Activated T-cell treated with anti-CD3 and anti-CD28 coated beads for 4 hours (primary cell): ENCODE measurements around the gene MEF2D.

Experiments
- DNase-seq: peaks from one replicate; pipeline ENCODE4 v3.0.0-alpha.2; 2020

Gene MEF2D

DNA sequence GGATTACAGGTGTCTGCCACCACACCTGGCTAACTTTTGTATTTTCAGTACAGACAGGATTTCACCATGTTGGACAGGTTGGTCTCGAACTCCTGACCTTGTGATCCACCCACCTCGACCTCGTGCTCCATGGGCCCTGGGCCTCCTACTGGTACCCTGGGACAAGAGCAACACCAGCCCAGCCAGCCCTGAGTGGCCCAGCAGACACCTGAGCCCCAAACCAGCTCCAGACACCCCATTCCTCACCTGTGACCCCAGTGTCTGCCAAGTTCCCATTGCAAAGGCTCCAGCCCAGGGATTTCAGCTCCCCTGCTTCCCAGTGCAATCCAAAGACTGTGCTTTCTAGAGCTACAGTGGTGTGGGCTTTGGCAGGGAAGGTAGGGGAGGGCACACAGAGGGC is 14.6 kb downstream of the MEF2D start:
- no peak for DNase-seq

DNA sequence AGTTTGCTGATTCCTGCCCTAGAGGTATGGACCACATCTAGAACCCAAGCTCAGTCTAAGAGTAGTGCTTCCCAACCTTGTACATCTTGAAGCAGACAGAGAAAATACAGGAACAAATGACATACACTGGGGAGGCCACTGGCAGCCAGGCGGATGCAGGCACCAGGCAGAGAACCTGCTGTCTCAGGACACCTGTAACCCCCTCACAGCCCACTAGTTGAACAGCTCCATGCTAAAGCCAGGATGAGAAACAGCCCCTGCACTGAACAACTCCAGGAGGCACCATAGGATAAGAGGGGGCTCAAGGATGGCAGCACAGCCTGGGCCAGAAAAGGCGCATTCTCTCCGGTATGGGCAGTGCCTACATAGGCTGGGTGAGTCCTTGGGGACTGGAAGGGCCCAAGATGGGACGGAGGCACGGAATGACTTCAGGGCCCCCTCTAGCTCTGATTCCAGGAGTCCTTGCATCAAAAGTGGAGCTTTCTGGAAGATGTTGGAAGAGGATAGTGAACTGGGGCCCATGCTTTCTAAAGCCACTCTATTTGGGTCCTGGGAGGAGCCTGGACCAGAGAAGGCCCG is 16.0 kb downstream of the MEF2D start:
- DNase-seq = no peak

DNA sequence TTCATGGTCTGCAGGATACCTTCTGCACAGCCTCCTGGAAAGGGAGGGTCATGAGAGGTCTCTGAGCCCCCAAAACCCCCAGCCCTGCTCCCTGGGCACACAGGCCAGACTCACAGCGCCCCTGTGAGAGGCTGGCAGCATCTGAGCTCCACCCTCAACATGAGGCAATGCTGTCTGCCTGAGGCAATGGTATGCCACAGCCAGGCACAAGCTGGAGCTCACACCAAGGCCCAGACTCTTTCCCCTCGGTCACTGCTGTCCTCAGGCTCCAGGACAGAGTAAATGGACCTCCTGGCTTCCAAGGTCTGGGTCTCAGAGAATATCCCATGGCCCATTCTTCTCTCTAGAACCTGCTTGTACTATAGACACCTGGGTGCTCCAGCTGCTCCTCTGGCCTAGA is 17.2 kb downstream of the MEF2D start:
- no peak for DNase-seq

DNA sequence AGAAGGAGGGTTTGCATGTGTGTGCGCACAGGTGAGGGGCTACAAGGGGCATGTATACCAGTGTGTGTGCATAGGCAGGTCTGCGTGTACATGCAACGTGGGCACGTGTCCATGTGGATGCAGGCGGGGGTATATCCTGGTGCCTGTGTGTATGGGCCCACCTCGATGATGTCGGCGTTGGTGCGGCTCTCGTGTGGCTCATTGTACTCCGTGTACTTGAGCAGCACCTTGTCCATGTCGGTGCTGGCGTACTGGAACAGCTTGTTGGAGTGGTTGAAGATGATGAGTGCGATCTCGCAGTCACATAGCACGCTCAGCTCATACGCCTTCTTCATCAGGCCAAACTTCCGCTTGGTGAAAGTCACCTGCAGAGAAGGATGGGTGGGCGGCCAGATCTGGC is 18.3 kb downstream of the MEF2D start:
- DNase-seq = no peak

DNA sequence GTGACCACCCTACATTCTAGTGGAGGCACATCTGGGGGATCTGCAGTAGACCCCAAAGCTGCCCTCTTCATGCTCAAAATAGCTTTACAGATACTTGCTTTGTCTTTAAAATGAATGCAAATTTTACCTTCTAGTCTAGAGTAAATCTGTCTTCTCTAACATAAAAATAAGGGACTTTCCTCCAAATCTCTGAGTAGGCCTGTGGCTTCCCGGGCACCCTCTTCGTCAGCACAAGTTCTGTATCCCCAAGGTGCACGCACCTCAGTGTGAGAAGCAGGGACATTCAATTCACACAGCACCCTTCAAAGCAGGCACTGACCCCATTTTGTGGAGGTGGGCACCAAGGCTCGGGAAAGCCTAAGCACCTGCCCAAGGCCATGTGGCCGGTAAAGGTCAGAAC is 19.0 kb downstream of the MEF2D start:
- DNase-seq = no peak

DNA sequence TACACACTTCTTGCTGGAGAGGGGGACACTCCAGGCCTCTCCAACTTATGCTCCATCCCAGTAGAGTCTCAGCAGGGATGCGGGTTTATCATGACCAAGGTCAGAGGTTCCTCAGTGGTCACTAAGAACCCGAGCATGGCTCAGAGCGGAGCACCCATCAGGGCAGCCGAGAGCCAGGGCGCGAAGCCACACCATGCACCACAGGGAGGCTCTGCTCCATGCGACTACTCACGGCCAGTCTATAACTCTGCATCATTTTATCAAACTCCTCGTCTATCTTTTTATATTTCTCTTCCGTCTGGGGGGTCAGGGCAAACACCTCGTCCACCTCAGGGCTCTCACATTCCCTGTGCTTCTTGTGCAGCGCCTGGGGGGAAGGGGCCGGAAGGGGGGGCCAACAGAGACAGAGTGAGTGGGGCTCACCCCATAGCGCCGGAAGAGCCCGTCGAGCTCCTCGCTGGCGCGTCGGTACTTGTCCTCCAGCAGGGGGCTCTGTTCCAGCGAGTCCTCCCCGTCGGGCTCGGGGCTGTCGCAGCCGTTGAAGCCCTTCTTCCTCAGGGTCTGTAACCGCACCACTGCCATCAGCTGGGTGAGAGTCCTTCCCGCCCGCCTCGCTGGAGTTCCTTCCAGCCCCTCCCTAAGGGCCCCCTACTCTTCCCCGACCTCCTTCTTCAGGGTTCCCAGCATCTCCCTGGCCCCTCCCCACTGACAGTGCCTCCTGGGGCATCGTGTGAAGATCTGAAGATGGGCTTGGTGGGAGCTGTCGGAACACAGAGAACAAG is 20.0 kb downstream of the MEF2D start:
- peak; percentile 71 for DNase-seq

DNA sequence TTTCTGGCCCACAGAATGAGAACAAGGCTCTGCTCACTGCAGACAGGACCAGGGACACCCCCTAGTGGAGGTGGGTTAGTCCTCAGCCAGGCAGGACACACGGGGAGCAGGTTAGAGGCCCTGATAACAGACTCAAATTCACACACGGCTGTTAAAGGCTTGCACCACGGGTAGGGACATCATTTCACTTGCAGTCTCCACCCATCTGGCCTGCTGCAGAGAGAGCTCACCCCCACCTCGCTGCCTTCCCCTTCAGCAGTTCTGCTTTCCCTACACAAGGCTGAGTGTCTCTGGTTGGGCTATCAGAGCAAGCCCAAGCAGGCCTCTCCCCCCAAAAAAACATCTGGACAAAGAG is 20.6 kb downstream of the MEF2D start:
- DNase-seq = no peak

DNA sequence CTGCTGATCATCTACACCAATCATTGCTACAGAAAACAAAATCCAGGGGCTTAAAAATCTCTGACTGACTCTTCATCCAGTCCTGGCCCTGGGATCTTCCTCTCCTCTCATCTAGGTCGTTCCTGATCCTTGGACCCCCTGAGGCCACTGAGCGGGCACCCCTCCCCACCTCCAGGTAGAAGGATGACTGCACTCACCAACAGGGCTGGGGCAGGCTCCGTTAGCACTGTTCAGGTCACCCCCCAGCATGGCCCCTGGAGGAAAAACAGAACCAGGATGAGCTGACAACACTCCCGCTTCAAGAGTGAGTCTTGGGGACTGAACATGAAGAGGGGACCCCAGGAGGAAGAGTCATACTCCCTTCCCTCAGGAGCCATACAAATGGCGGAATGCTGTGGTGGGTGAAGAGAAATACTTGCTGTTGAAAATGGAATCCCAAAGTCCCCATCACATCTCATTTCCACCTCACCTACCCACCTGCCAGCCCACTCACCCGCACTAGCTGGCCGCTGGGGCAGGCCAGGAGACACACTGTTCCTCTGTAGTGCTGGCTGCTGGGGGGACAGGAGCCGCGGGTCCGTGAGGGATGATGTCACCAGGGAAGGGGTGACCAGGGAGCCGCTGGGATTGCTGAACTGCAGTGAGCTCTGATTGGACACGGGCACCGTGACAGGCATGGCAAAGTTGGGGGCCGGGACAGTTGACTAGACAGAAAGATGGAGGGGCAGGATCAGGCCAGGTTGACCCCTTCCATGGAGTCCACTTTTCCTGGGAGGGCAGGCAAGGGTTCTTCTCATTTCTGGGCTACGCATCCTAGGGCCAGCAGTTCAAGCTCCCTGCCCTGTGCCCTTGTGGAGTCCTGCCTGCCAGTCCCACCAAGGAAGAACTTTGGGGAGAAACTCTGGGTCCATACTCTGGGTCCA is 21.2 kb downstream of the MEF2D start:
- no peak for DNase-seq

DNA sequence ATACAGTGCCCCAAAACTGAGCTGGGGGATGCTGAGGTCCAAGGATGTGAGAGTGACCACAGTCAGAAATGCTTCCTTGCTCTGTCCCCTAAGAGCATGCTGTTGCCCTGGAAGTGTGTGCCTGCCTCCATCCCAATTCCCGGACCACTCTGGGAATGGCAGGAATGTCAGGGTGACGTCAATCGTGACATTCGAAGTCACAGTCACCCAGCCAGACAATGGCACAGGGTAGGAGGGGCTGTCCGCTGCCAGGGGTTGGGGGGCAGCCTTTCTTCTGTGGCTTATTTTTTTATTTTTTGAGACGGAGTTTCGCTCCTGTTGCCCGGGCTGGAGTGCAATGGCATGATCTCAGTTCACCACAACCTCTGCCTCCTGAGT is 22.3 kb downstream of the MEF2D start:
- no peak for DNase-seq

DNA sequence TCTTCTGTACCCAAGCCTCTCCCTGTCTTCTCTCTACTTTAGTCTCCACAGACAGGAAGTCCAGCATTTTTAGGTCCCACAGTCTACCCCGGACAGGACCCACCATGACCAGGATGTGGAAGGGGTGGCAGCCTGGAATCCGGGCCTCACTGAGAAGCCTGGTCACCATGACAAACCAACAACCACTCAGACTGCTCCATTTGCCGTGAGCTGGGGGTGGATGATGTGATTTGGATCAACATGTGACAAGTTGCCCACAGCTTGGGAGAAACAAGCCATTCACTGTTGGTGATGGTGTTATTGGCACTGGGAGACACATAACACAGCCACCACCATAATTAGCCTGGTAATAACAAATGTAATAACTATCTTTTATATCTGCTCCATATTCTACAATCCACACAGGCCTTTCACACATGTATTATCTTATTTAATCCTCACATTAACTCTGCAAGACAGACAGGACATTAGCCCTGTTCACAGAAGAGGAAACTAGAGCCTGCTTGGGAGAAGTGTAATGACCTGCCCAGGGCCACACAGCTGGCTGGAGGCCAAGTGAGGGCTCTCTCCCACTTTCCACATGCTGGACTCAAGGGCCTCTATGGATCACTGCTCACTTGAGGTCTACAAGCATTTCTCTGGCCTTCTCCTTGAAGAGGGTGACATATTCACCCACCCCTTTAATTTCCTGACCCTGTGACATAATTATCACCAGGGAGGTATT is 22.9 kb downstream of the MEF2D start:
- DNase-seq = no peak

DNA sequence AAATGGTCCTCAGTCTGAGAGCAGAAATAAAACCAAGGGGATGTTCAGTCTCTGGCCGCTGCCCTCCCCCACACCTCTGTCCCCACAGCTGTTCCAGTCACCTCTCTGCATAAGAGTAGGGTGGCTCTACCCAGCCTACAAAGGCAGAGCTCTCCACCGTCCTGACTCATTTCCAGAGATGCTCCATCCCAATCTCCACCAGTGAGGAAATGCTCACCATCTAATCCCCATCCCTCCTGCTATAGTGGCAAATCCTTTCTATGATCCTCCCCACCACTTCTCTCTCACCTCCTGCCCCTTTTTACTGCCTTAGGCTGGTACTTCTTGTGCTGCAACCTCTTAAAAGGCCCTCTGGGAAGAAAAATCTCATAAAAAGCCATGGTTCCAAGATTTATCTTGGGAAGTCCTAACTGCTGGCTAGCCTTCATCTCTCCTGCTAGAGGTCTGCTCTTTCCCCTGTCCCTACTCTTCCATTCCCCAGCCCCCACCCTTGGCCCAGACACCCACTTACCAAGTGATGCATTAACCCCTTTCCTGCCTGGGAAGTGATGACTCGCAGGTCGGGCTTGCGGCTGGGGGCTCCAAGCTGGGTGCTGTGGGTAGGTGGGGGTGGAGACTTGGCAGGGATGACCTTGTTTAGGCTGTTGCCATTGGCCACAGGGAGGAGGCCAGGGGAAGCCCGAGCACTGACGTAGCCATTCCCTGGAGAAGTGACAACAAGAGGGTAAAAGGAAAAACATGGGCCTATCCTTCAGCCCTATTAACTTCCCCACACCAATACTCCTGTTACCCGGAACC is 23.9 kb downstream of the MEF2D start:
- DNase-seq = no peak

DNA sequence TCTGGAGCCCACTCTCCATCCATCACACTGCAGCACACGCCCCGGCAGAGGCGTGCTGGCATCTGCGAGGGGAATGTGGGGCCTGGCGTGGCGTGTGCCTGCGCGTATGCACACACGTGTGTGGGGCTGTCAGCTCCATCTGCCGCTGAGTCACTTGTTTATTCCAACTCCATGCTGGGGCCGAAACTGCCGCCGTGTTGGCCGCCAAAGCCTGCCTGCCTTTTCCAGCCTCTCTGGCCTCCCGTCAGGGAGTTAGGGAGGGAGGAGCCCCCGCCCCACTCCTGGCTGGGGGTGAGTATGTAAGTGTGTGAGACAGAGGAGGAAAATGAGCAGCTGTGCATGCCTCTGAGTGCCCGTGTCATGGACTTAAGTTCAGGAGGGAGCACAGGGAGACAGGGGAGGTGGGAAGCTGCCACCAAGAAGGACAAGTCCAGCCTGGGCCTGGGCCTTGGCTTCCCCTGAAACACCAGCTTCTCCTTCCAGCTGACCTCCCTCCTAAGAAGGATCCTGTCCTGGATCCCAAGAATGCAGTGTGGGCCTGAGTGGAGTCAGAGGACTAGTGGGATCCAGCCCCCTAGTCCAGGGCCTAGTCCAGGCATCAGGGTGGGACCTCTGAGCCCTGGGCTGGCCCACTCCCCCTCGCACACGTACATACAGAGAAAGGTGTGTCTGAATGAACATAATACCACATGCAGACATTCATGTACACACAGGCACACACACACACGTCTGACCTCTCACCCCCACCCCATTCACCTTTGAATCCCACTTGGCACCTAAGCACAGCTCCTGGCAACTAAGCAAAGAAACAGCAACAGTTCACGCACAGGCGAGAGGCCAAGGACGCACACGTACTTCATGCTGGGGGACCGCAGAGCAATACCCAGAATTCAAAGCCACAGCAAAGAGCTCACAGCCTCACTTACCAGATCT is 24.7 kb downstream of the MEF2D start:
- no peak for DNase-seq

DNA sequence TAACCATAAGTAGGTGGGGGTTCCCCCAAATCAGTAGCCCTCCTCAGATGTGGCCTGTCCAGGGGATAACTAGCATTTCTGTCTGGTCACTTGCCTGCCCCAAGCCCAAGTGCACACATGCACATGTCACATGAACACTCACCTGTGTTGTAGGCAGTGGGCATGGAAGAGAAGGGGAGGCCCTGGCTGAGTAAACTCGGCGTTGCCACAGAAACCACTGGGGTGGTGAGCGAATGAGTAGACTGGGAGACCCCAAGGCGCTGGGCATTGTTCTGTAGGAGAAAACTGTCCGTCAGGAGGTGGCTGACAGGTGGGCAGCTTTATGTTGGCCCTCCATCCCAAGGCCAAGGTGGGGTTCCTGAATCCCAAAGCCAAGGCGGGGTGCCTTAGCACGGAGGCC is 25.6 kb downstream of the MEF2D start:
- DNase-seq = no peak

DNA sequence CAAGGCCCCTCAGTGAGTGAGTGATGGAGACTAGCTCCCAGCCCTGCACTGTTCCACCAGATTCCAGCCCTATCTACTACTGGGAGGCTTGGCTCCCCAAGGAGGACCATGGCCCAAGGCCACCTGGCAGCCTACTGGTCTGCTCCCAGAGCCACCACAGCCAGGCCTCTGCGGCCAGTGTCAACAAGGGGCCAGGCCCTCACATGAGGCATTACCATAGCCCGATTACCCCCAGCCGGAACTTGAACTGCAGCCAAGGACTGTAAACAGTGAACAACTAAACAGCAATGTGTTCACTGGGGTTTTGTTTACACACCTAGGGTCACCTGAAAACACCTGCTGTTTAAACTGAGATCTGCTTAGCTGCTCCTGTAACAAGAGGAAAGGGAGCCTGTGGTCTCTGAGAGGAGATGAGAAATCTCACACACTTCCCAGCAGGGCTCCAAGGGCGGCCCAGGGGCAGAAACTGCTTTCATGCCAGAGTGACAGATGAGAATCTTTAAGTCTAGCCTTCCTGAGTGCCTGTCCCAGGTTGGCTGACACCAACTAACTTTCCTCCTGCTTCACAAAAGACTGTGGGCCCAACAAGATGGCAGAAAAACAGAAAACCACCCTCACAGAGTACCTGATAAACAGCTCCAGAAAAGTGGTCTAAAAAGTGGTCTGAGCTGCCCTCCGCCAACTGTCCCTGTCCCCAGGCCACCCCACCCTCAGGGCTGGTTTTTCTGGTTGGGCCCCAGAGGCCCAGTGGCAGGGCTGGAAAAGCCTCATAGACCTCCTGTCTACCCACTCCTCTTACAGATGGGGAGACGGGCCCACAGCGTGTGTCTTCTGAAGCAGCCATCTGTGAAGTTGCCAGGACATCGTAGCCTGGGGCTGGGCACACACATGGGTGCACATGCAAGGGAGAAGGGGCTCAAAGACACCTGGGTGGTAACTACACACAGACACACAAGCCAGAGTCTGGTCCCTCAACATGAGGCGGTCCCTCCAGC is 28.8 kb downstream of the MEF2D start:
- no peak for DNase-seq

DNA sequence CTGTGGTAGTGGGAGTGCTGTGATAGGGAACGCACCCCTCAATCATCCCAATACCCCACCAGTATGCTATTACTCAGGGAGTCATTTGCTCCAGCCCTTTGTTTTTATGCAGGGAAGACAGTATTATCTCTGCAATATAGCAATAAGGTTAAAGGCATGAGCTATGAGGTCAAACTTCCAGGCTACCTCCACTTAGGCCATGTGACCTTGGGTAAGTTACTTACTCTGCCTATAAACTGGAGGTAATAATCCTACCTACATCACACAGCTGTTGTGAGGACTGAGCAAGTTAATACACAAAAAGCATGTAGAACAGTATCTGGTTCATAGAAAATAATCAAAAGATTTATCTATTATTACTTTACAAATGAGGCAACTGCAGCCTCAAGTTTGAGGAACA is 30.1 kb downstream of the MEF2D start:
- DNase-seq = no peak

DNA sequence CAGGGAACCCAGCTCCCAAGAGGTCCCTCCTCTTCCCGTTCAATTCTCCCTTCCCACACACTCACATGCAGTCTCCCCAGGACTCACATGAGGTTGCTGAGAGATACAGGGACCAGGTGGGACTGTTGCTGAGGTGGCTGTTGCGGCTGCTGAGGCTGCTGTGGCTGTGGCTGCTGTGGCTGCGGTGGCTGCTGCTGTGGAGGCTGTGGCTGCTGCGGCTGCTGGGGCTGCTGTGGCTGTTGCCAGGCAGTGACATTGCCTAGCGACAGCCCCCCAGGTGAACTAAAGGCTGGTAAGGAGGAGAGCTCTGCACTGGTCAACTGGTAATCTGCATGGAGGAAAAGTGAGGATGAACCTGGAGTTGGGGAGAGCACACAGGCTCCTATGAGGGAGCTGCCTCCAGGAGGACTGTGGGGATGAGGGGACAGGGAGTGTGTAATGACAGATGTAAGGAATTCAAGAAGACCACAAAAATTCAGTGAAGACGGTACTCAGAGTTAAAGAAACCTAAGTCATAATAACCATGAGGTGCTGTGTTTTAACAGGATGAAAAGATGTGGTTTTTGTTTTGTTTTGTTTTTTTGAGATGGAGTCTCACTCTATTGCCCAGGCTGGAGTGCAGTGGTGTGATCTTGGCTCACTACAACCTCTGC is 31.8 kb downstream of the MEF2D start:
- no peak for DNase-seq

DNA sequence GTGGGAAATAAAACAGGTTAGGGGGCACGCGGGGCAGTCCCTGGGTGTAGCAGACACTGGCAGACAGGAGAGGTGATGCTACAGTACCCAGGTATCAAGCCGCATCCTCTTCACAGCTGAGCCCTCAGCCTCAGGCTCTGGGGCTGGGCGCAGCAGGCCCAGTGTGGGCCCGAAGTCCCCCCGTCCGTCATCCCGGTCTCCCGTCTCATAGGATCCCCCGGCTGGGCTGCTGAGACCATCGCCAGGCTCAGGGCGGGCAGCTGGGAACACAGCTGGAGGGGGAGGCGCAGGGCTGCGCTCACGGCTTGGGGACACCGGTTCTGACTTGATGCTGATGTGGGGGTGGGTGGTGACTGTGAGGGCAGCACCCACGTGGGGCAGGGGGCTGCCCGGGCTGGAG is 32.7 kb downstream of the MEF2D start:
- no peak for DNase-seq

DNA sequence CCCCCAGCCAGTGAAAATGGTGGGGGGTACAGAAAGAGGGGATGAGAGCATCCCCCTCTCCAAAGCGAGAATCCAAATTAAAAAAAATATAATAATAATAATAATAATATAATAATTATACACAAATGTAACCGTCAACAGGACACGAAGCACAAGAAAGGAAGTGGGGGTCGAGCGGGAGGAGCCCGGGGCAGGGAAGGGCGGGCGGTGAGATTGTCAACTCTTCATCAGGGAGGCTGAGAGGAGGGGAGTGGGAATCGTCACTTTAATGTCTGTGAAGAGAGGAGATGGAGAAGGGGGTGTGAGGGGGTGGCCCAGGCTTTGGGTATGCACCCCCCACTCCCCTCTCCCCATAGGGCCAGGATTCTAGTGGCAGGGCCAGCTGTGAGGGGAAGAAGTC is 33.2 kb downstream of the MEF2D start:
- DNase-seq = no peak

DNA sequence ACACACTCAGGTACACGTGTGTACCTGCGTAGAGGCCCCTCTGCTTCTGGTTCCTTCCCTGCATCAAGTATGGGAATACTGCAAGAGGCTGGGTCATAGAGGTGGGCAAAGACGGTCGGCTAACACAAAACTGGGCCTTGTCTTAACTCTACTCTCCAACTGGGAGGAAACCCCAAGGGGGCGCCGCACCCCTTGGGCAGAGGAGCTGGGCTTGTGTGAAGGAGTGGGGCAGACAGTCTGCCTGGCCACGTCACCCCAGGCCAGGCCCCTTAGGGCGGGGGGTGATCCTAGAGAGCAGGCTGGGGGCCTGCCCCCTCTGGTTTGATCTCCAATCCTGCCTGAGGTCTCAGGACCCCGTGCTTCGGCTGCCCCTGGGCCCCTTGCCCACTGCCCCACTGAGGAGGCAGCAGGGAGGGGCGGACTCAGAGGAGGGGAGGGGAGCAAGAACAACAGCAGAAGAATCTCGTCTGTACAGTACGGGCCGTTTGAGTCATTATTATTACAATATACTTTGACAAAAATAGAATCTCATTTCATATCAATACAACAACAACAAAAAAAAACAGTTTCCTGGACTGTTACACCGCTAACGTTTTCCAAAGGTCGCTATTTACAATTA is 34.7 kb downstream of the MEF2D start:
- no peak for DNase-seq
